Stimulated activated CD8-positive, alpha-beta memory T cell treated with anti-CD3 and anti-CD28 coated beads, Interleukin-7, amount 100 ng/mL, for 24 hours (primary cell): ENCODE results near the gene UCN.
"Not testable (repeated sequence)": the region's sequence is repeated elsewhere in the genome, so short reads cannot be mapped to it uniquely, and the experiment has no call there.

Source experiments
- DNase-seq: peaks from one replicate; pipeline ENCODE4 v3.0.0-alpha.2; 2020; ENCODE audit warnings: low read depth

The UCN gene

DNA sequence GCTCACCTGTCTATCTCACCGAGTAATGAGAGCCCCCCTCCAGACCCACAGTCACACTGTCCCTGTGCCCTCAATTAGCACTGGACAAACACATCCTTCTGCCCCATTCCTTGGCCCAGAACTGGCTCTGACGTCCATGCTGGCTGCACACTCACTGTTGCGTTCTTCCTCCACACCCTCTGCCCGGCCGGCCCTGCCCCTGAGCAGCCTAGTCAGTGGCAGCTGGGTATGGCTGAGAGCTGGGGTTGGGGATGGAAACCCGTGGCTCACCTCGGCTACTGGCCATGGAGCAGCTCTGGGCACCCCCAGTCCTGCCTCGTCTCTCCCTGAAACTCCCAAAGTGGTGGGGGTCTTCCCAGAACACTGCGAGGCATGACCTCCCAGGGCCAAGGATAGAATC lies 6.5 kb upstream of the UCN start:
- no peak for DNase-seq

DNA sequence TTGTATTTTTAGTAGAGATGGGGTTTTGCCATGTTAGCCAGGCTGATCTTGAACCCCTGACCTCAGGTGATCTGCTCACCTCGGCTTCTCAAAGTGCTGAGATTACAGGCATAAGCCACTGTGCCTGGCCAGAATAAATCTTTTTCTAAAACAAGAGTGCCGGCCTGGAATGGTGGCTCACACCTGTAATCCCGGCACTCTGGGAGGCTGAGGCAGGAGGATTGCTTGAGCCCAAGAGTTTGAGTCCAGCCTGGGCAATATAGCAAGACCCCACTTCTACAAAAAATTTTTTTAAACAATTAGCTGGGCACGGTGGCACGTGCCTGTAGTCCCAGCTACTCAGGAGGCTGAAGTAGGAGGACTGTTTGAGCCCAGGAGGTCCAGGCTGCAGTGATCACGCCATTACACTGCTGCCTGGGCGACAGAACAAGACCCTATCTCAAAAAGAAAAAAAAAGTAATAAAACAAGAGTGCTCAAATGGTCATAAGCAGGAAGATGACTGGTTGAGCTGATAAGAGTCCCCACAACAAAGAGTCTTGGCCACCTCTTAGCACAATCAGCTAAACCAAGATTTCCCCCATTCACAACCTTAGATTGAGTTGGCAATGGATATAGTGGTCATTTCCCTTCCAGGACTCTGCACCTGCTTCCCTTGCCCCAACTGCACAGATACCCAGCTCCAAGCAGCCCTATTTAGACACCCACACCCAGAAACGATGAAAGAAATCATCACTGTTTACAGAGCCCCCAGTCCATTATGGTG lies 5.8 kb upstream of the UCN start:
- no peak for DNase-seq

DNA sequence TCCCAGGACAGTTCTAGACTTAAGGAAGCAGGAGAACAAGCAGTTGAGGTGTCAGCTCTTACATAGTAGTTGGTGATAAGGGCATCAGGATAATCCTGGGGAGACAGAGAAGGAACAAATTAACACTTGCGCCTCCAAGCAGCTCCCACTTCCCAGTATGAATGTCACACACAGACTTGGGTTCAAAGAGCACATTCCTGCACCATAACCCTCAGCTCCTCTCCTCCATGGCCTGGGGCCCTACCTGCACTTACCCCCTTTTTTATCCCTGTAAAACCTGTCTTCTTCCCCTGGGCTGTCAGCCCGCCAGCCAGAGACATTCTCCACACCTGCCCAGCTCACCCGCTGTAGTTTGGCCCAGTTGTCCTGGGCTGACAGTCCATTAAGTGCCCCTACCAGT lies 3.9 kb upstream of the UCN start:
- DNase-seq: no peak

DNA sequence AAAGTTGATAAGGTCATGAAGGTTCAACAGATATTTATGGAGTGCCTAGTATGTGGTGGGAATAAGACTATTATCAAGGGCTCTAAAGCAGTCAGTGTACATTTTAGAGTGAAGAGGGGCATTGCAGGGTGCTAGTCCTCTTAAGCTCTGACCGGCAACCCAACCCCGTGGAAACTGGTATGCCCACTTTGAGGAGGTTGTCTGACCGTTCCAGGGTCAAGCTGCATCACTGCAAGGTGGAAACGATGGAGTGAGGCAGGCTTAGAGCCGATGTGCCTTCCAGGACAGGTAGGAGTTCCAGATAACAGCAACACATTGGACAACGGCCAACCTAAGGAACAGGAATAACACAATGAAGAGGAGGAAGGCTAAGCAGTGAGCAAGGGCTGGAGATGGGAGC lies 1.4 kb upstream of the UCN start:
- DNase-seq: no peak

DNA sequence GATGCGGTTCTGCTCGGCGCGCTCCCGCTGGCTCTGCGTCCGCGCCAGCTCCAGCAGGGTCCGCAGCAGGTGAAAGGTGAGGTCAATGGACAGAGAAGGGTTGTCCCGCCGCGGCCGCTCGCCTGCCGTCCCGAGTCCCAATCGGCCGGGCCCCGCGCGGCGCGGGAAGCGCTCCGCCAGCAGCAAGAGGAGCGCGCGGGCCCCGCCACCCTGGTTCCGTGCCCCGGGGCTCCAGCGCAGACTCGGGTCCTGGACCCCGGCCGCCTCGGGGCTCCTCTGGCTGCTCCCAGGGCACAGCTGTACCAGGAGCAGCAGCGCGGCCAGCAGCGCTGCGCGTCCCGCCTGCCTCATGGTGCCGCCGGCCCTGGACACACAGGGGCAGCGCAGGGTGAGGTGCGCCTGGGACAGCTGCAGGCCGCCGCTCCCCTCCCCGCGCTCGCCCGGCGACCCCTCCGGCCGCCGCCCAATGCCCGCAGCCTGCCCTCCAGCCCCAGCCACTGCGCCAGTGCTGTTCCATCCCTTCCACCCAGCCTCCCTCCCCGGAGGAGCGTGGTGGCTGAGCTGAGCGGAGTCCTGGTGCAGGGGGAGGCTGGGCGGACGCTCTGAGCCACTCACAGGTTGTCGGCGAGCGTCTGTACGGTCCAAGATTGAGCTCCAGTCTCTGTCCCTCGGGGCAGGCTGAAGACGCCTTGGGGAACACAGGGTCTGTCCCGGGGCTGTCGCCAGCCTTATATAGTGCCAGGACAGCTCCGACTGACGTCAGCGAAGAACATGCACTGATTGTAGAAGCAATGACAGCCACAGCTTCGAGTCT lies 493 bp downstream of the UCN start:
- no peak for DNase-seq

DNA sequence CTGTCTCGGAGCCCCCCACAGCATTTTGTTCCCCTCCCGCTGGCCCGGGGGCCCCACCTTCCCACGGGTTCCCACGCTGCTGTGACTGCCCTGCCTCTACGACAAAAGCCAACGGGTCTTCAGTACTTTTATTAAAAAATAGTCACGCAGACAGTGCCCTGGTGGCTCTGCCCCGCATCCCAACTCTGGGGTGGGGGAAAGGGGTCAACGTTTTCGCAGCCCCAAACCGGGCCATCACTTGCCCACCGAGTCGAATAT lies 1.0 kb downstream of the UCN start:
- no peak for DNase-seq

DNA sequence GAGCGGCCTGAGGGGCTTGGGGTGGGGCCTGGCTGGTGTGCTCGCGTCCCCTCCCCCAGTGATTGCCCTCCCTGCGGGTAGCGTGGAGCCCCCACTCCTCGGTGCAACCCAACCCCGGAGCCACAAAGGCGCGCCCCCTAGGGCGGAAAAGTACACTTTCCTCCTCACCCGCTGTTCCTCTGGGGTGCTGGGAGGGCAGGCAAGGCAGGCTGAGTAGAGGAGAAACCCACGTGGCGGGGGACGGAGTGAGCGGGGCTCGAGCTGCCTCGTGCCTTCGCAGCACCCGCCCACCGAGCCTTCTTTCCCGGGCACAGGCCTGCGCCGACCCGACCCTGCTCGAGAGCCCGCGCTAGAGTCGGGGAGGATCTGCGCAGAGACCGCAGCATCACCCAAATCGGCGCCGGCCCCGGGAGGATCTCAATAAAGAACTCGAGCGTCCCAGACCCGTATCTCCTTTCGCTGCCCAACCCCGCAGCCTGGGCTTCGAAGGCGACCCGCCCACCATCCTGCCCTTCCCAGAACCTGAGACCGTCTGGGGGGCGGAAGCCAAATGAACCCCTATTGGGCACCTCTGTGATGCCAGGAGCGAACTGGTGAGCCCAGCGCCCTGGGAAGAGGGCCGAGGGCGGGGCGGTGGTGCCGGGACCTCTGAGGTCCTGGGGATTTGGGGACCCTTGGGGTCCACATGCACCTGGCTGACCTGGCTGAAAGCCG lies 1.5 kb downstream of the UCN start:
- no peak for DNase-seq

DNA sequence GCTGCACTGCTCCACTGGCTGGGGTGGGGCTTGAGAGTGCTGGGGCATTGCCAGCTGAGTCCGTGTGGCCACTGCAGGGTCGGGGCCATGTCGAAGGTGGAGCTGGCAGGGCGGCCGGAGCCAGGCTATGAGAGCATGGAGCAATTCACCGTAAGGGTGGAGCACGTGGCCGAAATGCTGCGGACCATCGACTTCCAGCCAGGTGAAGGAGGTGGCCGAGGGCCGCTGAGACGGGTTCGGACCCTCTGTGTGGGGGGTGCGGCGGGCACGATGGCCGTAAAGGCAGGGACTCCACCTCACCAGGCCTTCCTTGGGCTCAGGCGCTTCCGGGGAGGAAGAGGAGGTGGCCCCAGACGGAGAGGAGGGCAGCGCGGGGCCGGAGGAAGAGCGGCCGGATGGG lies 2.1 kb downstream of the UCN start:
- no peak for DNase-seq

DNA sequence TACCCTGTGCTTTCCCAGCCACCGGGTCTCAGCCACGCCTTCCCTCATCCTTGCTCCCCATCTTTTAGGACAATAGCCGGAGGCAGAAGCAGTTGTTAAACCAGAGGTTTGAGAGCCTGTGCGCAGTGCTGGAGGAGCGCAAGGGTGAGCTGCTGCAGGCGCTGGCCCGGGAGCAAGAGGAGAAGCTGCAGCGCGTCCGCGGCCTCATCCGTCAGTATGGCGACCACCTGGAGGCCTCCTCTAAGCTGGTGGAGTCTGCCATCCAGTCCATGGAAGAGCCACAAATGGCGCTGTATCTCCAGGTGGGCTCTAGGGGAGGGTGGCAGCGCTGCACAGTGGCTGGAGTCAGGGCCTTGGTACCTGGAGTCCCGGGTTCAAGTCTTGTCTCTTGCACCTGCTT lies 2.7 kb downstream of the UCN start:
- DNase-seq: no peak

DNA sequence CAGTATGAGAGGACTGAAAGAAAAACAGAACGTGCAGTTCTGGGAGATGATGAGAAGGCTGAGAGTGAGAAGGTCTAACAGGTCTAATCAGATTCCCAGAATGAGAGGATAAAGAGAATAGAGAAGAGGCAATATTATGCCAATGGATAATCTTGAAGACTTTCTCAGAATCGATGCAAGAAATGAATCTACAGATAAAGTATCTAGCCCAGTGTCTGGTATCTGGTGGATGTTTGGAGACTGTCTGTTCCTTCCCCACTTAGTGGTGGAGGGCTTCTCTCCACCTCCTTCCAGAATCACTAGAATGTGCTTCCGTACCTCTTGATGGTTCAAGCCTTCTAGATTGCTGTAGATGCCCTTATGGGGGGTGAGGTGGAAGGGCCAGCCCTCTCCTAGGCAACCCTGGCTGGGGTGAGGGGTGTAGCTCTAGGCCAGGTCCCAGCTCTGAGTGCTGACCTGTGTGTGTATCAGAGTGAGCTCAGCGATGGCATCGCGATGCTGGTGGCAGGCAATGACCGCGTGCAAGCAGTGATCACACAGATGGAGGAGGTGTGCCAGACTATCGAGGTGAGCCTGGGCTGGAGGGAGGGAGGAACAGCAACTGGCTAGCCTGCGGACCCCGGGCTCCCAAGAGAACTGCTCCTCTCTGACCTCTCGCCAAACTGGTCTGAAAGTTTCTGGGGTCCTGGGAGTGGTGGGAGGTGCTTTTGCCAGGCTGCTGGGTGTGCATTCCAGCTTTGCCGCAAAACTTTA lies 3.6 kb downstream of the UCN start:
- no peak for DNase-seq

DNA sequence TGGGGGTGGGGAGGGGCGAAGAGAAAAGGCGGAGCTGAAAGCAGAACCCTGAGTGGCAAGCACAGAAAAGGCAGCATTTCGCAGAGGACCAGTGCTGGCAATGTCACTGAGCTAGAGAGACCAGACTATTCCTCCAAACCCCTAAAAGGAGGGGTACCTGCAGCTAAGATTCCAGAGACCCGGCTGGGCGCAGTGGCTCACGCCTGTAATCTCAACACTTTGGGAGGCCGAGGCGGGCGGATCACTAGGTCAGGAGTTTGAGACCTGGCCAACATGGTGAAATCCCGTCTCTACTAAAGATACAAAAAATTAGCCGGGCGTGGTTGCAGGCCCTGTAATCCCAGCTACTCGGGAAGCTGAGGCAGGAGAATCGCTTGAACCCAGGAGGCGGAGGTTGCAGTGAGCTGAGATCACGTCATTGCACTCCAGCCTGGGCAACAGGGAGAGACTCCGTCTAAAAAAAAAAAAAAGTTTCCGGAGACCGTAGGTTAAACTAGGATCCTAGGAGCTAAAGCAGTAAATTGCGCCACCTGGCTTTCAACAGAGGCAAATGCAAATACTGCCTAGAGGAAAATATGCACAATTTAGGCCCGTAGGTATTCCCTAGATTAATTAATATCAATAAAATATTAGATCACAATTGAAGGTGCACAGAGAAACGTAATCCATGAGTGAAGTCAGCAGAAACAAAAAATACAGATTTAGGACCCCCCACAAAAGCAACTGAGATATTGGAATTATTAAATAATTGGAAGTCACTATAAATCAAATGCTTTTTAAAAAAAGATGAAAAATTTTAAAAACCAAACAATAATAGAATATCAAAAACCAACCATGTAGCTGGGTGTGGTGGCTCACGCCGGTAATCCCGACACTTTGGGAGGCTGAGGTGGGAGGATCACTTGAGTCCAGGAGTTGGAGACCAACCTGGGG lies 4.9 kb downstream of the UCN start:
- no peak for DNase-seq

DNA sequence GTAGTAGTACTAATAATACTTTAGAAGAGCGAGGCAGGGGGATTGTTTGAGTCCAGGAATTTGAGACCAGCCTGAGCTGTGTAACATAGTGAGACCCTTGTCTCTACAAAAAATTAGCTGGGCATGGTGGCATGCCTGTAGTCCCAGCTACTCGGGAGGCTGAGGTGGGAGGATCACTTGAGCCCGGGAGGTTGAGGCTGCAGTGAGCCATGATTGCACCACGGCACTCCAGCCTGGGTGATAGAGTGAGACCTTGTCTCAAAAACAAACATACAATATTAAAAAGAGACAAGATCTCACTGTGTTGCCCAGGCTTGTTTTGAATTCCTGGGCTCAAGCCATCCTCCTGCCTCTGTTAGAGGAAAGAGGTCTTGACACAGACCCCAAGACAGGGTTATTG lies 7.6 kb downstream of the UCN start:
- DNase-seq: not testable (repeated sequence)

DNA sequence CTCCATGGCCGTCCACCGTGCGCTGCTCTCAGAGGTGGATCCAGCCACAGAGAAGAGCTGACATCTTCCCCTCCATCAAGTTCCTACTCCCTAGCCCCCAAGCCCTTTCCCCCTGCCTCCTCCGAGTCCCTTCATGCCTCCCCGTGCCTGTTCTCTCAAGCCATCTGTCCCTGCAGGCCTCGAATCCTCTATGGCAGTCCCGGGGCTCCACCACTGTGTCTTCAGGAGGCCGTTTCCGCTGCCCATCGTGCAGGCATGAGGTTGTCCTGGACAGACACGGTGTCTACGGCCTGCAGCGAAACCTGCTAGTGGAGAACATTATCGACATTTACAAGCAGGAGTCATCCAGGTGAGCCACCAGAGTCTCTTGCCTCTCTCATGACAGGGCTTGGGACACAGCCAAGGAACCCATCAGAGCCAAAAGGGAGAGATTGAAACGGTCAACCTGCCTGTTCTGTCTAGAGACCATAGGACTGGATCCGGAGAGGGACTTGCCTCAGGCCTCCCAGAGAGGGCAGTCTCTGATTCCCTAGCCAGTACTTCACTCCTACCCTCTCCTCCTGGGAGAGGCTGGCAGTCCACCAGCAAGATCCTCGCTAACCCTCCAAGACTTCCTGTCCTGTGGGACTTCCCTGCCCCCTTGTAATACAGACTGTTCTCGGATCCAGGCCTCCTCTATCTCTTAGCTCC lies 9.7 kb downstream of the UCN start:
- DNase-seq: no peak

DNA sequence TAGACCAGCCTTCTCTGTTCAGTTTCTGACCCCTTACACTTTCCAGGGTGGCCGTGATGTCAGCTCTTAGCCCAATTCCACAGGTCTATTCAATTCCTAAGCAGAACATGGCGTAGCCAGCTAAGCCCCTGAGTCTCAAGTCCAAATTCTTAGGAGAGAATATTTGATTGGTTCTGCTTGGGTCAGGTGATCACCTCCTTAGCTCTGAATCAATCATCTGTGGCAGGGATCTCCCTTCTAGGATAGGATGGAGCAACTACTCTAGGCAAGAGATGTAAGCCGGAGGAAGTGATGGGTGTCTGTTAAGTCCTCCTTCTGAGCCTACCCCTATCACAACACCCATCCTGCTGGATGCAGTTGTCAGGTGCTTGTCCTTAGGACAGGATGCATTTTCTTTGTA lies 11.1 kb downstream of the UCN start:
- DNase-seq: no peak

DNA sequence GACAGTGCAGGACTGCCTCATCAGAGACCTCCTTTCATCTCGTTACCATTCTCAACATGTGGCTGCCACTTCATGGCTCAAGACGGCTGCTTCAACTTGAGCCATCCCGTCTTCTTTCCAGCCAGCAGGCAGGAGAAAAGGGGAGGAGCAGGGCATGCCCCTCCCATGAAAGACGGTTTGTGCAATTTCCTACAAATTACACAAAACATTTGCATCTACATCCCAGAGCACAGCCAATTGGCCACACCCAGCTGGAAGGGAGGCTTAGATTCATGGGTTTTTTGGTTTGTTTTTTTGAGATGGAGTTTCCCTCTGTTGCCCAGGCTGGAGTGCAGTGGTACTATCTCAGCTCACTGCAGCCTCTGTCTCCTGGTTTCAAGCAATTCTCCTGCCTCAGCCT lies 11.8 kb downstream of the UCN start:
- DNase-seq: no peak

DNA sequence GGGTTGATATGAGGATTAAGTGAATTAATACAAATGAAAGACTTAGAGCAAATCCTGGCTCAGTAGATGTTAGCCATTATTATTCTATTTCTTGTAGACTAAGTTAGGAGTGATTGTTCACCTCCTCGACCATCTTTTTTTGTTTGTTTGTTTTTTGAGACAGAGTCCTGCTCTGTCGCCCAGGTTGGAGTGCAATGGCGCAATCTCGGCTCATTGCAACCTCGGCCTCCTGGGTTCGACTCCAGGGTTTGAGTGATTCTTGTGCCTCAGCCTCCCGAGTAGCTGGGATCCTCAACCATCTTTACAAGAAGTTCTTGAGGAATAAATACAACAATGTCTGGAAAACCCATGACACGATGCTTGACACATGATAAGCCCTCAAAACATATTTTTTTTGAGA lies 13.3 kb downstream of the UCN start:
- no peak for DNase-seq

DNA sequence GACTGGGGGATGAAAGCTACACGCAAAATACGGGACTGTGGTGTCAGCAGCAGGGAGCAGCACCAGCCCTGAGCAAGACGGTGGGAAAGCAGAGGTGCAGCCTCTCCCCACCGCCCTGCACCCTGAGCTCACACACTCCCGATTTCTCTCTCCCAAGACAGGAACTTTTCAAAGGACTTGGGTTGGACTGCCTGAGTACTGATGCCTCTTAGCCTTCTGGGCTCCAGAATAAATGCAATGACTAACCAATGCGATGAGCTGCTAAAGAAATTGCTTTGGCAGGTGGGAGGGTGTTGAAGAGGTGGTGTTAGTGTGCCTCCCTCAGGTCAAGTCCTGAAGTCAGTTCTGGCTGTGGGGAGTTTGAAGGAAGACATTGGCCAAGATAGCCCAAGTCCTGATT lies 16.4 kb downstream of the UCN start:
- DNase-seq: no peak

DNA sequence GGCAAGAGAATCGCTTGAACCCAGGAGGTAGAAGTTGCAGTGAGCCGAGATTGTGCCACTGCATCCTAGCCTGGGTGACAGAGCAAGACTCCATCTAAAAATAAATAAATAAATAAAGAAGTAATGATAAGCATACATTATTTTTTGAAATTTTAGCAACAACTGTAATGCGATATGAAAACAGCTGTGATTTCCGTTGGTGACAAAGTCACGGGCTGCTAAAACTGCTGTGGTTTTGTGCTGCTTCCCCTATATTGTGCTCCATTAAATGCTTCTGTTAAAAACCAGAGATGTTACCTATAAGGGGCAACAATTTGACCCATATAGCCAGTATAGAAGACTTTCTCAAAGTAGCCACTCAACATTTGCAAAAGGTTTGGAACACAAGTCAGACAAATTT lies 17.7 kb downstream of the UCN start:
- DNase-seq: no peak

DNA sequence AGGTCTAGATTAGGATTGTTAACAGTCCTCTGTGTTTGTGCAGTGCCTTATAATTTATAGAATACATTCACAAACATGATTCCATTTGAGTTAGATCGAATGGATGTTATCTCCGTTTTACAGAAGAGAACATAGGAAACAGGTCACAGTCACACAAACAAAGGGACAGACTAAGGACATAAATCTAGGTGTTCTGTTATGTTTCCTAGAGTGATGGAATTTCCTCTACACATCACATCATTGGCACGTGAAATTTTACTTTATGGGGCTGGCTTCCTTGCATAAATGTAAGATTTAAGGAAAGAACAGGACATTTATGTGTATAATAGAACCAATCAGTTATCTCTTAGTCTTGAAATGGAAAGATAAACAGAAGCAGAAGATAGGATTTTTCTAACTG lies 19.6 kb downstream of the UCN start:
- DNase-seq: no peak

DNA sequence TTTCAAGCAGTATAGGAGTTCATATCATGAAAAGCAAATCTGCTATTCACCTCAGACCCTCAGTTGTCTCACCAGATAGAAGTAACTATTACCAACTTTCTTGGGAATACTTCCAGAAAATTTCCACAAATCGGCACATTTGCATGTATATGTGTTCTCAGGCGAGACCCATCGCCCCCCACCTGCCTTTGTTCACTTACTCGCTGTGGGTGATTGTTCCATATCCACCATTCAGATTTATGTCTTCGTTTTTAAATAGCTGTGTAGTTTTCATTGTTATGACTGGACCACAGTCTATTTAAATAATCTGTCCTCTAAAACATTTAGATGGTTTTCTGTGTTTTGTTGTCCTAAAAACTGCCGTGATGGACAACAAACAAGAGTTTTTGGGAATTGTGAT lies 22.8 kb downstream of the UCN start:
- DNase-seq: no peak

DNA sequence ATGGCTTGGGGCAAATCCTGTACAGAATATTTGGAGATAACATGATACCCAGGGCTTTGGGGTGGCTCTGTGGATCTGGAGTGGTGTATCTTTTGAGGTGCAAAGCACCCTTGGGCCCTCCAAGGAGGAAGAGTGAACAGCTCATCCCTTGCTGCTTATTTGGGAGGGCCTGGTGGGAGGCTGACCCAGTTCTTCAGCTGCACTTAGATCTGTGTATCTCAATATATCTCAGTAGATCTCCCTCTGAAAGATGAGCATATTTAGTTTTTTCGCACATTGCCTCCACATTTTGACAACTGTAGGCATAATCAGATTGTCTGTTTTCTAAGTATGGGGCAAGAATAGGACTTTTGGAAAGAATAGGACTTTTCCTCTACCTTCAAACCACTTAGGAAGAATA lies 23.2 kb downstream of the UCN start:
- no peak for DNase-seq
